Activated CD4-positive, alpha-beta T cell treated with anti-CD3 and anti-CD28 coated beads, Interleukin-2, amount 10 ng/mL, durations not matched to agents 7 days and 5 days (primary cell): ENCODE data around the gene FBXO44. TPM values are rescaled to one million over a fixed set of nuclear protein-coding genes. Genes with fewer than 3 reads are reported as not detected.
A peak's percentile ranks its signal among the peaks of the same experiment; 100 is the strongest.

Experiments
- CTCF ChIA-PET: fragments of 350-600 bp; sonication (Branson Sonifier 250); formaldehyde crosslinking; loops from one replicate; lab custom pipeline; 2021; ENCODE audit warnings: antibody characterized with exemption; lab: Charles Lee
- POLR2A ChIA-PET: fragments of 350-600 bp; sonication (Branson Sonifier 250); formaldehyde crosslinking; loops from one replicate; lab custom pipeline; 2021; ENCODE audit warnings: antibody characterized with exemption; lab: Charles Lee
- DNase-seq: peaks from one replicate; pipeline ENCODE4 v3.0.0-alpha.2; 2020
- H3K27ac Mint-ChIP-seq: one replicate; pipeline ENCODE4 v1.8.0; 2021; ENCODE audit warnings: mild to moderate bottlenecking, moderate library complexity, mixed read lengths
- H3K27me3 Mint-ChIP-seq: one replicate; pipeline ENCODE4 v1.8.0; 2021; ENCODE audit warnings: mixed read lengths
- H3K36me3 Mint-ChIP-seq: one replicate; pipeline ENCODE4 v1.8.0; 2021; ENCODE audit warnings: low read depth, mixed read lengths
- H3K4me1 Mint-ChIP-seq: one replicate; pipeline ENCODE4 v1.8.0; 2021; ENCODE audit warnings: mixed read lengths
- H3K4me3 Mint-ChIP-seq: one replicate; pipeline ENCODE4 v1.8.0; 2021; ENCODE audit warnings: mild to moderate bottlenecking, moderate library complexity, mixed read lengths
- H3K9me3 Mint-ChIP-seq: one replicate; pipeline ENCODE4 v1.8.0; 2021; ENCODE audit warnings: mixed read lengths
- total RNA-seq, 2 experiments: library from RNA; stranded (reverse); gene quantifications; one replicate each; pipeline ENCODE4 v1.2.3, GENCODE V29; 2021

Gene FBXO44
- total RNA-seq, 2 experiments from 2014 or later, result 32.6 to 37.8 TPM

DNA sequence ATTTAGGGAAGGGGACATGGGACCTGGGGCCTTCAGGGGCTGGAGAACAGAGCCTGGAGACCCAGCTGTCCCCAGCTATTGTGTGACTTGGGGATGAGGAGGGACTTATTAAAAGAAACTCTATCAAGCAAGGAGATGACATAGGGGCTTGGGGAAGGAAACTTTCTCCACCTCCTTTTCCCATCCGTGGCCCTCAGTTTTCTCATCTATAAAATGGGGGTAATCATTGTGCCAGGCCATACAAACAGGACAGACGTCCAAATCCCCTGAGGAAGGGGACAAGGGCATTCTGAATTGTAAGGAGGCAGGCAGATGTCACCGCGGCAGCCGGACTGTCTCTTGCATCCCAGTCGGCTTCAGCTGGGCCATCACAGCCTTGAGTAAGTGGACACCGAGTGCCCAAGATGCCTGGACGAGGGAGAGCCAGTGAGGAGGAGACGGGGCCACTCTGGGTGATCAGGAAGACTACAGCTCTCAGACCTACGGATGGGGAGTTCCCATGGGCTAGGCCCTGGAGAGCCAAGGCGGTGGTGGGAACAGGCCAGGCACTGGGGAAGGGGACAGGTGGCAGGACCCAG is 2.4 kb upstream of the FBXO44 start:
- CTCF ChIA-PET, result interaction anchor here (0.9 to 4.6 kb wide), 5 partner anchors 10 to 85 kb away, joined by 3 to 42 read pairs (median 10); partner anchors contain the start of genes AGTRAP and FBXO6
- H3K4me3 Mint-ChIP-seq, result no peak overlapping the region

DNA sequence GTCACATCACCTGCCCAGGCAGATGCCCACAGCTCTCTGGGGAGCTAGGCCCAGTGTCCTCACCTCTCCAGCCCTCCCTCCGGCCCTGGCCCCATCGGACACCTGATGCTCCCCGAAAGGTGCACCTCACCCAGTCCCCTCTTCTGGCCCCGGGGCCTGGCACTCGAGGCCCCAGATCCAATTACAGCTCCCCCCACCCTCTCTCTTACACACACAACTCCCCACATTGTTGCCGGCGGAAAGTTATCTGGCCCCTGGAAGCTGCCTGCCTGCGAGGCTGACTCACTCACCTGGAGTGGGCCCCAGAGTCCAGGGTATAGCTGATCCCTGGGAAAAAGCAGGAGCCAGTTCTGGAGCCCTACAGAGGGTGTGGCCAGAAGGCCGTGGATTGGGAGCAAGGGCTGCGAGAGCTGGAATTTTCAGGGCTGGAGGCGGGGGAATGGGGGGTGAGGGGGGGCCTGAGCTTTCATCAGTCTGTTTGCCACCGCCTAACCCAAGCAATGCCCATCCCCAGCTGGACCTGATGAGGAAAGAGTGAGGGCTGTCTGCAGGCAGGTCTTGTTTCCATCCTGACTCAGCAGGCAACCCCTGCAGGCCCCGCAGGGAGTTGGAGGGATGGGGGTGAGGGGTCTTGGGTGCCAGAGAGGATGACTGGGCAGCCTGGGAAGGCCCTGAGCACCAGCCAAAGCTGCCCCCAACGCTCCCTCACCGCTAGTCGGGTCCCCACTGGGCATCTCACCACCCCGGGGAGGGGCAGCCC is 1.4 kb upstream of the FBXO44 start:
- DNase-seq, result no peak
- no peaks in the 10 kb centered on the region for H3K9me3 Mint-ChIP-seq
- H3K36me3 Mint-ChIP-seq, result peaks cover 10% of the 10 kb centered on the region
- H3K27me3 Mint-ChIP-seq, result peaks cover 14% of the 10 kb centered on the region
- H3K4me1 Mint-ChIP-seq, result peaks cover 31% of the 10 kb centered on the region
- H3K27ac Mint-ChIP-seq, result no peak overlapping the region
- CTCF ChIA-PET, result interaction anchor here (0.9 to 4.6 kb wide), 5 partner anchors 11 to 84 kb away, joined by 3 to 42 read pairs (median 10); partner anchors contain the start of genes AGTRAP and FBXO6
- peak overlapping the region; percentile 47 for H3K4me3 Mint-ChIP-seq
- POLR2A ChIA-PET, result interaction anchor here (0.6 kb wide), 1 partner anchor 30 kb away, joined by 3 read pairs; no protein-coding TSS in a partner anchor

More for the DNA sequence above, 2.4 kb upstream of the FBXO44 start:
- H3K36me3 Mint-ChIP-seq, result peaks cover 8% of the 10 kb centered on the region
- peaks cover 14% of the 10 kb centered on the region for H3K27me3 Mint-ChIP-seq
- H3K9me3 Mint-ChIP-seq, result no peaks in the 10 kb centered on the region
- POLR2A ChIA-PET, result no interaction called here
- H3K4me1 Mint-ChIP-seq, result peaks cover 31% of the 10 kb centered on the region
- no peak overlapping the region for H3K27ac Mint-ChIP-seq
- no peak for DNase-seq

DNA sequence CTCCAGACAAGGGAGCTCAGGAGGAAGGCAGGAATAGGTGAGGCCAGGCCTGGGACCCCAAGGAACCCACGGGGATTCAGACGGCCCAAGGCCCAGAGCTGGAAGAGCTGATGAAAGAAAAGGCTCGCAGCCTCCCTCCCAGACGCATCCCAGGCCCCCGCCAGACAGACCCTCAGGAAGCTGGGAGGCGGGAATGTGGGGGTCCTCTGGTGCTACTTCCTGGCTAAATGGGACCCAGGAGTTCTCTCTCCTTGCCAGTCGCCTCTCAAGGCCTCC is 878 bp upstream of the FBXO44 start:
- Mint-ChIP-seq H3K9me3 (no peaks in the 10 kb centered on the region), H3K36me3 (peaks cover 13% of the 10 kb centered on the region), H3K4me1 (peaks cover 29% of the 10 kb centered on the region), H3K27me3 (peaks cover 14% of the 10 kb centered on the region), H3K27ac (no peak overlapping the region), H3K4me3 (peak overlapping the region; percentile 47)
- no peak for DNase-seq
- POLR2A ChIA-PET, result no interaction called here
- CTCF ChIA-PET, result interaction anchor here (0.6 to 4.6 kb wide), 5 partner anchors 10 to 83 kb away, joined by 3 to 42 read pairs (median 10); partner anchors contain the start of genes AGTRAP and FBXO6

DNA sequence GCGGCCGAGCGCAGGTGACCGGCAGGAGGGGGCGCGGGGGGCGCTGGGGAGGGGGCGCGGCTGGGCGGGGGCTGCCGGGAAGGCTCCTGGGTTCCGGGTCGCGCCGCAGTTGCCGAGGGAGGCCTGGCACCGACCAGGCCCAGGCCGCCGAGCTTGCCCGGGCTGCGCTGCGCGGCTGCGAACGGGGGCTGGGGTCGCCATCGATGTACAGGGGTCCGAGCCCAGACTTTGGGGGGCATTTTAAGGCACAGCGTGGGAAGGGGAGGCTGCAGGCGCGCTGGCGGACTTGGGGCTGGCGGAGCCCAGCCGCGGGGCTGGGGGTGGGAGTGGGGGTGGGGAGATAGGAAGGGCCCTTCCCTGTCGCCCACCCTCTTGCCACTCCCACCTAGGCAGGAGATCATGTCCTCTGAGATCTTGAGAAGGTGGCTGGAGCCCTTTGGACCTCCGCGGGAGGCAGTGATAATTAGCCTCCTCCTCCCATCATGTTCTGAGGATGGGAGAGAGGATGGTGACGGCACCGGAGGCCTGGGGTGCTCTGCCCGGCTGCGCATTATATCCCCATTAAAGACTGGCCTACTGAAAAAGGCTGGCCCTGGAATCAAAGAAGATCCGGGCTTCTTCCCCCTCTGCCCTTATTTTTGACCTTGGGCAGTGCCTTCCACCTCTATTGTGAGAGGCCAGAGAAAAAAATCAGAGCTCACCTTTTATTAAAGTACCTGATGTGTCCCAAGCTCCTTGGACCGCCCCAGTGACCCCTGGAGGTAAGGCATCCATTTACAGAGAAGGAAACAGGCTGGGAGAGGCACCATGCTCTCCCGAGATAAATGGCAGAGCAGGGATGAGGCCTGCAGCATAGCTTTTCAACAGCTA is 497 bp downstream of the FBXO44 start:
- no peak for DNase-seq
- ChIA-PET POLR2A (interaction anchor here (1.0 kb wide), 1 partner anchor 9 kb away, joined by 4 read pairs; the partner anchor contains the start of gene FBXO6), CTCF (interaction anchor here (0.8 to 4.6 kb wide), 8 partner anchors 9 to 122 kb away, joined by 3 to 42 read pairs (median 4); partner anchors contain the start of genes AGTRAP and FBXO6)
- Mint-ChIP-seq H3K27me3 (peaks cover 11% of the 10 kb centered on the region), H3K36me3 (peaks cover 16% of the 10 kb centered on the region), H3K9me3 (no peaks in the 10 kb centered on the region), H3K4me1 (peaks cover 21% of the 10 kb centered on the region), H3K4me3 (peak overlapping the region; percentile 72), H3K27ac (no peak overlapping the region)

DNA sequence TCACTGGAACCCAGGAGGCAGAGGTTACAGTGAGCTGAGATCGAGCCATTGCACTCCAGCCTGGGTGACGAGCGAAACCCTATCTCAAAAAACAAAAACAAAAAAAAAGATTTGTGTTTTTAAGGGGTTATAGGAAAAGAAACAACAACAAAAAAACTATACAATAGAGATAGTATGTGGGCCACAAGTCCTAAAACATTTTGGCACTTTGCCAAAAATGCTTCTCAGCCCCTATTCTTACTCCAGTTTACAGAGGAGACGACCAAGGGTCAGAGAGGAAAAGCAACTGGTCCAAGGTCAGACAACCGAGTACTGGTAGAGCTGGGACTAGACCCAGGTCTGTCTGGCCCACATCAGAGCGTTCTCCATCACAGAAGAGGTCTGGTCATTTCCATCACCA is 3.0 kb downstream of the FBXO44 start:
- no peaks in the 10 kb centered on the region for H3K9me3 Mint-ChIP-seq
- POLR2A ChIA-PET, result no interaction called here
- no peaks in the 10 kb centered on the region for H3K27me3 Mint-ChIP-seq
- DNase-seq, result no peak
- no peak overlapping the region for H3K4me3 Mint-ChIP-seq
- H3K36me3 Mint-ChIP-seq, result peaks cover 22% of the 10 kb centered on the region
- H3K4me1 Mint-ChIP-seq, result peaks cover 14% of the 10 kb centered on the region
- no peak overlapping the region for H3K27ac Mint-ChIP-seq
- CTCF ChIA-PET, result interaction anchor here (8.5 kb wide), 1 partner anchor 9 kb away, joined by 55 read pairs; no protein-coding TSS in a partner anchor

DNA sequence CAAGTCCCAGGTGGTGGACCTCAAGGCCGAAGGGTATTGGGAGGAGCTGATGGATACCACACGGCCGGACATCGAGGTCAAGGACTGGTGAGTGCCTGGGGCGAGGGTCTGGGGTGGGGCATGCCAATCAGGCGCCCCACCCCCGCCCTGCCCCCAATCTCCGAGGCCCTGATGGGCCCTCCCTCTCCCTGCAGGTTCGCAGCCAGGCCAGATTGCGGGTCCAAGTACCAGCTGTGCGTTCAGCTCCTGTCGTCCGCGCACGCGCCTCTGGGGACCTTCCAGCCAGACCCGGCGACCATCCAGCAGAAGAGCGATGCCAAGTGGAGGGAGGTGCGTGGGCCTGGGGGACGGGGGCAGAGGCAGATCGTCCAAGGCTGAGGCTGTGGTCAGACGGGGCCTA is 3.9 kb downstream of the FBXO44 start:
- Mint-ChIP-seq H3K4me1 (peaks cover 17% of the 10 kb centered on the region), H3K4me3 (no peak overlapping the region), H3K9me3 (no peaks in the 10 kb centered on the region), H3K27me3 (no peaks in the 10 kb centered on the region), H3K27ac (no peak overlapping the region), H3K36me3 (peaks cover 22% of the 10 kb centered on the region)
- POLR2A ChIA-PET, result no interaction called here
- DNase-seq, result no peak
- CTCF ChIA-PET, result interaction anchor here (0.6 to 8.5 kb wide), 5 partner anchors 10 to 150 kb away, joined by 3 to 55 read pairs (median 4); no protein-coding TSS in a partner anchor

DNA sequence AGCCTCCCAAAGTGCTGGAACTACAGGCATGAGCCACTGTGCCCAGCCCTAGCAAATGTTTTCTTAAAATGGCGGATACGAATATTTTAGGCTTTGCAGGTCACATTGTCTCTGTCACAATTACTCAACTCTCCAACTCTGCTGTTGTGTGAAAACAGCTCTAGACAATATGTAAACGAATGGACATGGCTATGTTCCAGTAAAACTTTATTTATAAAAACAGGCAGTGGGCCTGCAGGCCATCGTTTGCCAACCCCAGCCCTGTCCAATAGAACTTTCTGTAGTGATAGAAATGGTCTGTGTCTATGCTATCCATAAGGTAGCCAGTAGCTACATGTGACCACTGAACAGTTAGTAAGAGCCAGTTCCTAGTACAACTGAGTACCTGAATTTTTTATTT is 5.1 kb downstream of the FBXO44 start:
- ChIA-PET POLR2A (interaction anchor here (0.6 kb wide), 1 partner anchor 60 kb away, joined by 11 read pairs; no protein-coding TSS in a partner anchor), CTCF (interaction anchor here (1.4 to 8.5 kb wide), 4 partner anchors 11 to 60 kb away, joined by 4 to 55 read pairs (median 6); no protein-coding TSS in a partner anchor)
- Mint-ChIP-seq H3K4me3 (no peak overlapping the region), H3K4me1 (peaks cover 20% of the 10 kb centered on the region), H3K36me3 (peaks cover 22% of the 10 kb centered on the region), H3K27me3 (no peaks in the 10 kb centered on the region), H3K27ac (no peak overlapping the region), H3K9me3 (no peaks in the 10 kb centered on the region)
- no peak for DNase-seq

DNA sequence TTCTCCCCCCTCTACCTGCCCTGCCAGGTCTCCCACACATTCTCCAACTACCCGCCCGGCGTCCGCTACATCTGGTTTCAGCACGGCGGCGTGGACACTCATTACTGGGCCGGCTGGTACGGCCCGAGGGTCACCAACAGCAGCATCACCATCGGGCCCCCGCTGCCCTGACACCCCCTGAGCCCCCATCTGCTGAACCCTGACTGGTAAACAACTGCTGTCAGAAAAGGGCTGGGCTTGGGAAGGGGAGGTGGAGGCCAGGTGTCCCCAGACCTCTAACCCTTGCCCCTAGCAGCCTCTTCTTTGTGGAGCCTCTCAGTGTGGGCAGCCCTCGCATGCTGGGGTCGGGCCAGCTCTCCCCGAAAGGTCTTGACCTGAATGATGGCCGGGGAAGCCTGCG is 6.4 kb downstream of the FBXO44 start:
- Mint-ChIP-seq H3K4me3 (no peak overlapping the region), H3K27ac (no peak overlapping the region), H3K9me3 (no peaks in the 10 kb centered on the region), H3K4me1 (peaks cover 18% of the 10 kb centered on the region), H3K27me3 (no peaks in the 10 kb centered on the region), H3K36me3 (peaks cover 19% of the 10 kb centered on the region)
- CTCF ChIA-PET, result interaction anchor here (1.2 to 8.5 kb wide), 2 partner anchors 12 to 39 kb away, joined by 4 to 55 read pairs; no protein-coding TSS in a partner anchor
- DNase-seq, result no peak
- POLR2A ChIA-PET, result no interaction called here

DNA sequence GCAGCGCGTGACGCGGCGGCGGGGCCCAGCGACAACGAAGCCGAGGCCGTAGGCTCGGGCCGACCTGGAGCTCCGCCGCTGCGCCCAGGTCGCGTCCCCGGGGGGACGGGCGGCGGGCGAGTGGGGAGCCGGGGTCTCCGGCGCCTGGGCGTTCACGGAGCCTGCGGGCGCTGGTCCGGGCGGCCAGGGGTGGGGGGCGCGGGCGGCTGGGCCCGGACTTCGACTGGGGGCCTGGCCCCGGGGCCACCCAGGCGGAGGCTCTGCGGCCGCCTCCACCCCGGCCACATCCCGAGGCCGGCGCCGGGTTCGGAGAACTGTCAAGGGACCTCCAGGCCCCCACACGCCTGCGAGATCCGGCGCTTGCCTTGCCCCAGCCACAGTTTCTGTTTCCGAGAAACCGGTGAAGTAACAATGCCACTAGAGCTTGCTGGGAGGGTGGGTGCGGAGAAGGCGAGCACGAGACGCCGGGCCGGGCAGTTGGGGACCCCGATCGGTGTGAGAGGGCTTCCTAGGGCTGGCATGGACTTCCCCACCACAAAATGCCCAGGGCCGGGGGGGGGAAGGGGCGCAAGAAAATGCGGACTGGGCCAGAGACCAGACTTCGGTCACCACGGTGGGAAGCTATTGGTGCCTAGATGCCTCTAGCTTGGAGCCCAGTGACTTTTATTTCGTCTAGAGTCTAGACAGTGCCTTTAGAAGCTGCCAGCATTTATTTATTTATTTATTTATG is 9.8 kb downstream of the FBXO44 start:
- CTCF ChIA-PET, result interaction anchor here (0.6 to 8.5 kb wide), 23 partner anchors 11 to 799 kb away, joined by 3 to 55 read pairs (median 4); partner anchors contain the start of genes EXOSC10, FBXO2, FBXO44 and MAD2L2
- H3K9me3 Mint-ChIP-seq, result no peaks in the 10 kb centered on the region
- POLR2A ChIA-PET, result interaction anchor here (0.6 to 1.8 kb wide), 4 partner anchors 16 to 244 kb away, joined by 3 to 12 read pairs (median 6); partner anchors contain the start of gene MAD2L2
- H3K4me3 Mint-ChIP-seq, result peak overlapping the region; percentile 87
- H3K4me1 Mint-ChIP-seq, result peaks cover 26% of the 10 kb centered on the region
- peaks cover 17% of the 10 kb centered on the region for H3K36me3 Mint-ChIP-seq
- peak; percentile 77 for DNase-seq
- peak overlapping the region; percentile 92 for H3K27ac Mint-ChIP-seq
- H3K27me3 Mint-ChIP-seq, result no peaks in the 10 kb centered on the region

DNA sequence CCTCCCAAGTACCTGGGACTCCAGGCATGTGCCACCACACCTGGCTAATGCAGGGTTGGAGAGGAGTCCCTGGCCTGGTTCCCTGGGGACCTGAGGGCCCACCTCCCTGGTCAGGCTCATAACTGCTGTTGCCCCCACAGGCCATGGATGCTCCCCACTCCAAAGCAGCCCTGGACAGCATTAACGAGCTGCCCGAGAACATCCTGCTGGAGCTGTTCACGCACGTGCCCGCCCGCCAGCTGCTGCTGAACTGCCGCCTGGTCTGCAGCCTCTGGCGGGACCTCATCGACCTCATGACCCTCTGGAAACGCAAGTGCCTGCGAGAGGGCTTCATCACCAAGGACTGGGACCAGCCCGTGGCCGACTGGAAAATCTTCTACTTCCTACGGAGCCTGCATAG is 13.8 kb downstream of the FBXO44 start:
- no peak for DNase-seq
- ChIA-PET POLR2A (no interaction called here), CTCF (no interaction called here)
- peaks cover 14% of the 10 kb centered on the region for H3K36me3 Mint-ChIP-seq
- no peaks in the 10 kb centered on the region for H3K9me3 Mint-ChIP-seq
- no peak overlapping the region for H3K27ac Mint-ChIP-seq
- no peaks in the 10 kb centered on the region for H3K27me3 Mint-ChIP-seq
- no peak overlapping the region for H3K4me3 Mint-ChIP-seq
- H3K4me1 Mint-ChIP-seq, result peaks cover 17% of the 10 kb centered on the region

DNA sequence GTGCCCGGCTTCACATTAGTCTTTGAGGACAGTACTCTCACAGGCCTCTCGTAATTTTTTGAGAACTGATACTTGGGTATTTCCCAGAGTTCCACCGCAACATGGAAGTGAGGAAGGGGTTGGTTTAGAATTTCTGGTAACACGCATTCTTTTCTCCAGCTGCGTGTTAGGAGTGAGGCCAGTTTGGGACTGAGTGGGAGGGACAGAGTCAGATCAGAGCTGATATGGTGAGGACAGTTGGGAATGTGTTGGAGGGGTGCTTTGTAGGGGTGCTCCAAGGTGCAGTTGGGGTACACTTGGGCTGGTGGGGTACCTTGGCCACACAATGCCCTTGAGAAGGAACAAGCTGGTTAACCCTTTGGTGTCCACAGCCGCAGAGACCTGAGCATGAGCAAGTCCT is 16.1 kb downstream of the FBXO44 start:
- no peak overlapping the region for H3K27ac Mint-ChIP-seq
- ChIA-PET CTCF (no interaction called here), POLR2A (no interaction called here)
- H3K36me3 Mint-ChIP-seq, result peaks cover 28% of the 10 kb centered on the region
- no peak overlapping the region for H3K4me3 Mint-ChIP-seq
- DNase-seq, result no peak
- H3K27me3 Mint-ChIP-seq, result no peaks in the 10 kb centered on the region
- H3K9me3 Mint-ChIP-seq, result no peaks in the 10 kb centered on the region
- H3K4me1 Mint-ChIP-seq, result peaks cover 13% of the 10 kb centered on the region
